Medulla oblongata (tissue), 1 donor: ENCODE measurements around the gene CRTC1.

Experiments
- DNase-seq: peaks from one replicate; pipeline ENCODE4 v3.0.0-alpha.2; 2015; ENCODE audit errors: extremely low spot score

Gene CRTC1

GRCh38 chr19:18683109-18683957 is at the start of gene CRTC1:
TSS of gene CRTC1 (plus strand) at chr19:18683680. CDS start at chr19:18683703, 23 bp downstream.
- peak; percentile 85 for DNase-seq

GRCh38 chr19:18634612-18635297 is 48.7 kb upstream of the CRTC1 start:
- no peak for DNase-seq

- DNase-seq, result no peak
Measured at GRCh38 chr19:18635831-18636182, 47.7 kb upstream of the CRTC1 start.

- peak; percentile 97 for DNase-seq
Measured at GRCh38 chr19:18636183-18636968, 47.1 kb upstream of the CRTC1 start.

- DNase-seq, result no peak
Measured at GRCh38 chr19:18636969-18637629, 46.4 kb upstream of the CRTC1 start, which contains the start of gene KLHL26. TSS of gene KLHL26 (plus strand) at chr19:18637028. CDS start at chr19:18637055, 27 bp downstream.

GRCh38 chr19:18637673-18638630 is 45.5 kb upstream of the CRTC1 start:
- DNase-seq, result no peak

- DNase-seq, result no peak
Measured at GRCh38 chr19:18639706-18640243, 43.7 kb upstream of the CRTC1 start.

GRCh38 chr19:18644196-18645034 is 39.1 kb upstream of the CRTC1 start:
- peak; percentile 79 for DNase-seq

GRCh38 chr19:18645035-18645511 is 38.4 kb upstream of the CRTC1 start:
- DNase-seq, result peak; percentile 80

GRCh38 chr19:18646535-18647370 is 36.7 kb upstream of the CRTC1 start:
- no peak for DNase-seq

- DNase-seq, result no peak
Measured at GRCh38 chr19:18647371-18647767, 36.1 kb upstream of the CRTC1 start.

- DNase-seq, result no peak
Measured at GRCh38 chr19:18647807-18648206, 35.7 kb upstream of the CRTC1 start.

GRCh38 chr19:18648973-18649315 is 34.5 kb upstream of the CRTC1 start:
- no peak for DNase-seq

- peak; percentile 50 for DNase-seq
Measured at GRCh38 chr19:18649371-18650020, 34.0 kb upstream of the CRTC1 start.

- DNase-seq, result peak; percentile 48
Measured at GRCh38 chr19:18650021-18650390, 33.5 kb upstream of the CRTC1 start.

- DNase-seq, result no peak
Measured at GRCh38 chr19:18650468-18651041, 32.9 kb upstream of the CRTC1 start.

- DNase-seq, result no peak
Measured at GRCh38 chr19:18651300-18651699, 32.2 kb upstream of the CRTC1 start.
